H1 (cell line): ENCODE data around the gene GRAMD1C. TPM values are rescaled to one million over a fixed set of nuclear protein-coding genes. Genes with fewer than 3 reads are reported as not detected.

ENCODE experiments used
- BACH1 ChIP-seq: IDR thresholded peaks from 2 replicates; pipeline ENCODE4 v1.6.1; 2012; ENCODE audit warnings: low read length, improper control_type of control experiment
- CBX5 ChIP-seq: fragments of 300-800, 300-1000 bp; sonication (generic); IDR thresholded peaks from 2 replicates; pipeline ENCODE4 v1.7.1; 2016; ENCODE audit warnings: antibody characterized with exemption, low read length, low read depth
- CHD7 ChIP-seq: fragments of 300-600 bp; sonication (generic); IDR thresholded peaks from 2 replicates; pipeline ENCODE4 v1.7.1; 2012; ENCODE audit warnings: low read length, moderate library complexity, mild to moderate bottlenecking, inconsistent platforms; ENCODE audit not compliant: insufficient replicate concordance
- EZH2 ChIP-seq: fragments of 200-600 bp; sonication (generic); IDR thresholded peaks from 2 replicates; pipeline ENCODE4 v1.7.1; 2012; ENCODE audit warnings: low read depth, mild to moderate bottlenecking, moderate library complexity, low read length, inconsistent platforms; ENCODE audit not compliant: severe bottlenecking
- GTF2F1 ChIP-seq: IDR thresholded peaks from 2 replicates; pipeline ENCODE4 v1.6.1; 2012; ENCODE audit warnings: low read depth, low read length, improper control_type of control experiment, borderline replicate concordance
- HDAC2 ChIP-seq, 2 experiments: fragments of 300-600 bp in 1 of 2; sonication (generic) in 1 of 2; IDR thresholded peaks; 2 replicates each; pipeline ENCODE4 v1.6.1; 2011 to 2012; ENCODE audit warnings: low read depth in 2 of 2, low read length in 2 of 2, mild to moderate bottlenecking in 2 of 2, moderate library complexity in 2 of 2, borderline replicate concordance in 1 of 2, inconsistent platforms in 1 of 2
- NRF1 ChIP-seq: IDR thresholded peaks from 2 replicates; pipeline ENCODE4 v1.6.1; 2011; ENCODE audit warnings: mild to moderate bottlenecking, low read depth, low read length, improper control_type of control experiment
- SIRT6 ChIP-seq: IDR thresholded peaks from one replicate; pipeline ENCODE4 v1.7.1; 2012; ENCODE audit warnings: low read length, inconsistent platforms
- SP1 ChIP-seq: IDR thresholded peaks from 2 replicates; pipeline ENCODE4 v1.6.1; 2011; ENCODE audit warnings: low read depth, low read length
- YY1 ChIP-seq: IDR thresholded peaks from 2 replicates; pipeline ENCODE4 v1.6.1; 2011; ENCODE audit warnings: low read depth, mild to moderate bottlenecking, low read length
- polyA plus RNA-seq, 7 experiments: library from polyadenylated mRNA; depleted of rRNA in 3 of 7; stranded (reverse) in 5 of 7; unstranded in 2 of 7; fragments of >200 nt in 5 of 7; fragments of 200-250 nt in 2 of 7; gene quantifications; 1 replicate in 5 of 7; 2 replicates in 1 of 7; 4 replicates in 1 of 7; pipeline versions ENCODE4 v1.2.1 to v1.2.3, GENCODE V29; 2011 to 2013; ENCODE audit warnings: missing spikeins in 2 of 7, mixed read lengths in 2 of 7
- total RNA-seq: library from RNA; stranded (reverse); fragmentation: NEBNext Ultra II Directional; extraction: Animal tissue kit (Norgen Biotek cat#: 25700); gene quantifications from 2 replicates; pipeline ENCODE4 v1.2.1, GENCODE V29; 2021

The GRAMD1C gene
- total and polyA plus RNA-seq, 2 of the 8 experiments (the other 6 are each of a cell fraction or from before 2014, with no cell fraction given), result 0.62 to 2.1 TPM

- TF ChIP-seq CHD7 (no peak), EZH2 (no peak), CBX5 (no peak), SIRT6 (no peak), SP1 (no peak), BACH1 (no peak), GTF2F1 (no peak), YY1 (no peak), HDAC2 (IDR thresholded peaks at IDR 0.05; ENCODE audit: borderline replicate concordance in 1 of 2, low read depth in 2 of 2, low read length in 2 of 2) (no peak), NRF1 (no peak)
Measured at GRCh38 chr3:113847247-113847646, 8.7 kb downstream of the GRAMD1C start (continued).
